Transverse colon (tissue), 4 donors: ENCODE measurements around the gene IL15. TPM values are rescaled to one million over a fixed set of nuclear protein-coding genes. Genes with fewer than 3 reads are reported as not detected.

Source experiments
- DNase-seq: peaks from one replicate; pipeline ENCODE4 v3.0.0-alpha.2; 2019
- H3K27ac ChIP-seq, 4 donors: fragments of 200-600 bp; sonication (generic); 2 replicates each; pipeline ENCODE4 v1.5.1; 2016 to 2018; ENCODE audit warnings: inconsistent platforms in 4 of 4
- H3K27me3 ChIP-seq: fragments of 200-600 bp; sonication (generic); 2 replicates; pipeline ENCODE4 v1.5.1; 2017; ENCODE audit warnings: inconsistent platforms
- H3K36me3 ChIP-seq, 4 donors: fragments of 200-600 bp; sonication (generic); 2 replicates each; pipeline ENCODE4 v1.5.1; 2017 to 2019; ENCODE audit warnings: inconsistent platforms in 4 of 4
- H3K4me1 ChIP-seq, 4 donors: fragments of 200-600 bp; sonication (generic); 2 replicates each; pipeline ENCODE4 v1.5.1; 2017 to 2020; ENCODE audit warnings: inconsistent platforms in 4 of 4
- H3K4me3 ChIP-seq, 4 donors: fragments of 200-600 bp; sonication (generic); 1 replicate in 1 of 4; 2 replicates in 3 of 4; pipeline versions ENCODE4 v1.5.1 to v1.6.1; 2017 to 2019; ENCODE audit warnings: inconsistent platforms in 4 of 4
- H3K9me3 ChIP-seq, 2 donors: fragments of 200-600 bp; sonication (generic); 2 replicates each; pipeline ENCODE4 v1.5.1; 2017 to 2019; ENCODE audit warnings: inconsistent platforms in 2 of 2
- EP300 ChIP-seq: sonication (generic); formaldehyde crosslinking; IDR thresholded peaks from one replicate; pipeline ENCODE4 v1.6.1; 2017; ENCODE audit warnings: antibody characterized with exemption, low read depth
- POLR2A ChIP-seq: fragments of 450-650 bp; IDR thresholded peaks from one replicate; pipeline ENCODE4 v1.6.1; 2016; ENCODE audit warnings: antibody characterized with exemption, mild to moderate bottlenecking, moderate library complexity
- POLR2AphosphoS5 ChIP-seq, 3 donors: sonication (generic); formaldehyde crosslinking; IDR thresholded peaks; one replicate each; pipeline ENCODE4 v1.6.1; 2016; ENCODE audit warnings: antibody characterized with exemption in 3 of 3
- WGBS, 2 donors: methylation state at CpG; one replicate each; pipeline ENCODE4 v1.1.5; 2018; ENCODE audit warnings: low coverage in 1 of 2; 5-methylcytosine and 5-hydroxymethylcytosine counted together
- in situ Hi-C, 4 donors: fragments of 200-750 bp; cut with MboI; loops; one replicate each; pipeline versions ENCODE4 v1.15.0 to v1.15.1; 2017; ENCODE audit warnings: low sequenced_read_pairs in 3 of 4, low pct_ligation_motif_present in 1 of 4, low pct_unique_long_range_greater_than_20kb in 1 of 4
- intact Hi-C: fragments of 100-400 bp; cut with DNase I; formaldehyde crosslinking; loops from one replicate; pipeline ENCODE4 v1.15.1; 2023; ENCODE audit warnings: low total_unique reads
- total RNA-seq, 4 donors: library from RNA; depleted of rRNA; stranded (reverse); fragments of >200 nt; gene quantifications; one replicate each; pipeline ENCODE4 v1.1.0, GENCODE V29; 2016
- TF ChIP-seq, protein P1 (sequence below), 5 experiments: fragments of 200-600 bp in 3 of 5; fragments of 450-650 bp in 2 of 5; sonication (generic) in 3 of 5; IDR thresholded peaks; 1 replicate in 2 of 5; 2 replicates in 3 of 5; pipeline ENCODE4 v1.5.1; 2016 to 2017; ENCODE audit warnings: antibody characterized with exemption in 5 of 5, inconsistent platforms in 3 of 5, mild to moderate bottlenecking in 2 of 5, moderate library complexity in 1 of 5

IL15 gene
- total RNA-seq, 4 donors from 2014 or later: 0.75 to 14.0 (median 5.2) TPM

DNA sequence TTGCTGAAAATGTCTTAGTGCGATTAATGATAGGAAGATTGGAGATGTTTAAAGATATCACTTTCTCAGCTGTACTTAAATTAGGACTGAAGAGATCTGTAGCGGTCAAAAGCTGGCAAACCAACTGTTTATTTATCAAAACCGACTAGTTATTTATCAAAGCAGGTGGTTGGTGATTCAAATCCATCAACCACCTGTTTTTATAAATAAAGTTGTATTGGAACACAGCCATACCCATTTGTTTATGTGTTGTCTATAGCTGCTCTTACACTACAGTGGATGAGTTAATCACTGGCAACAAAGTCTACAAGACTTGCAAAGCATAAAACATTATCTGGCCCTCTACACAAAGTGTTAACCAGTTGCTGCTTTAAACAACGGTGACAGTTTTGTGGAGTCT is 76.8 kb downstream of the IL15 start:
- TF ChIP-seq, protein P1, sequence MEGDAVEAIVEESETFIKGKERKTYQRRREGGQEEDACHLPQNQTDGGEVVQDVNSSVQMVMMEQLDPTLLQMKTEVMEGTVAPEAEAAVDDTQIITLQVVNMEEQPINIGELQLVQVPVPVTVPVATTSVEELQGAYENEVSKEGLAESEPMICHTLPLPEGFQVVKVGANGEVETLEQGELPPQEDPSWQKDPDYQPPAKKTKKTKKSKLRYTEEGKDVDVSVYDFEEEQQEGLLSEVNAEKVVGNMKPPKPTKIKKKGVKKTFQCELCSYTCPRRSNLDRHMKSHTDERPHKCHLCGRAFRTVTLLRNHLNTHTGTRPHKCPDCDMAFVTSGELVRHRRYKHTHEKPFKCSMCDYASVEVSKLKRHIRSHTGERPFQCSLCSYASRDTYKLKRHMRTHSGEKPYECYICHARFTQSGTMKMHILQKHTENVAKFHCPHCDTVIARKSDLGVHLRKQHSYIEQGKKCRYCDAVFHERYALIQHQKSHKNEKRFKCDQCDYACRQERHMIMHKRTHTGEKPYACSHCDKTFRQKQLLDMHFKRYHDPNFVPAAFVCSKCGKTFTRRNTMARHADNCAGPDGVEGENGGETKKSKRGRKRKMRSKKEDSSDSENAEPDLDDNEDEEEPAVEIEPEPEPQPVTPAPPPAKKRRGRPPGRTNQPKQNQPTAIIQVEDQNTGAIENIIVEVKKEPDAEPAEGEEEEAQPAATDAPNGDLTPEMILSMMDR (IDR thresholded peaks at IDR 0.05): no peak
- TF ChIP-seq EP300: no peak
- TF ChIP-seq POLR2A: no peak
- WGBS, 2 donors: 77 to 82% methylated on average over 4 of the region's 4 CpGs
- H3K9me3 ChIP-seq: peaks cover 0 to 3% of the 10 kb centered on the region in 2 donors
- in situ Hi-C loops (no loop called here), intact Hi-C loops (no loop called here)
- H3K27ac ChIP-seq: no peak overlapping the region
- H3K4me3 ChIP-seq: no peak overlapping the region
- no peaks in the 10 kb centered on the region for H3K36me3 ChIP-seq
- no peaks in the 10 kb centered on the region for H3K27me3 ChIP-seq
- no peak for DNase-seq
- H3K4me1 ChIP-seq: no peaks in the 10 kb centered on the region

DNA sequence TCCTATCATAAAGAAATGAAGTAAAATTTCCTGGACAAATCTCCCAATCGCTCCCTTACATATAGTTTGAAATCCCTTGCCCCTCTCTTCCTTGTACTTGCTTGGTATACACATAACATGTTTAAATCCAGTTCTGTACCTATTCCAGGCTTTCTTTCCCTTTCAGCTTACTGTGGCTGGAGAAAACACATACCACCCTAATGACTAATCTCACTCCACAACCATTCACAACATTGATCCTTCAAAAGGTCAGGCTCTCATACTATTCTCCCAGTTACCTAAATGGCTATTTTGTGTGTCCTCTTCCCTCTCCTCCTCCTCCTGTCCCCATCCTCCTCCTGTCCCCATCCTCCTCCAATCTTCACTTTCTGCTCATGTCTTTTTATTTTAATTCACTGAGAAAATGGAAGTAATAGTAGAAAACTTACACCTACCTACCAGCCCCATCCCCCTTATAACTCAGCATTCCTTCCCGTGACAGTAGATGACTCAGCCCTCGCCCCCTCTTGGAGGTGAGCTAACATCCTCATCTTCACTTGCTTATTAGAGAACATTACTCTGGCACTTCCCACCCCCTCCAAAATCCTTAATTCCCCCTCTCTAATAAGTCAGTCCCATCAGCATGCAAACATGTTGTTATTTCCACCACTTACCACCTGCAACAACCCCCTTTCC is 77.5 kb downstream of the IL15 start:
- TF ChIP-seq, protein P1 (IDR thresholded peaks at IDR 0.05): no peak
- TF ChIP-seq EP300: no peak
- no peaks in the 10 kb centered on the region for H3K36me3 ChIP-seq
- in situ Hi-C loops (no loop called here), intact Hi-C loops (no loop called here)
- no peak for DNase-seq
- H3K27ac ChIP-seq: no peak overlapping the region
- no peaks in the 10 kb centered on the region for H3K4me1 ChIP-seq
- no peaks in the 10 kb centered on the region for H3K27me3 ChIP-seq
- WGBS, 2 donors: 85 to 100% methylated on average over 3 of the region's 3 CpGs
- H3K9me3 ChIP-seq: peaks cover 0 to 3% of the 10 kb centered on the region in 2 donors
- no peak overlapping the region for H3K4me3 ChIP-seq

DNA sequence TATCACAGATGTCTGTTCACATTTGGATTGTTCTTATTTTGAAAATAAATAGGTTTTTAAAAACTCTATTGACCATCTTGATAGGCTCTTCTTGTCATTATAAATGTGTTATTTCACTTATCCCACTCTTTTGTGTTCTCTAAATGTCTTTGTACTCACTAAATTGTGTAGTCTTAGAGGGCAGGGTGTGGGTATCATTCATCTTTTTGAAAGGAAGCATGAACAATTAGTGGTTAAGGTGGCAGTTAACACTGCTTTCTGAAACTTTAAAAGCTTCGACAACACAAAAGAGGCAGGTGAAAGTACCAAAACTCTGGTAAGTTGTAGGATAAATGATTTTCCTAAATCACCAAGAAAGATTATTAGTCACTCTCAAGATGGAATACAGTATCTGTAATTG is 83.2 kb downstream of the IL15 start:
- in situ Hi-C loops: no loop called here
- no peak for DNase-seq
- no peak overlapping the region for H3K4me3 ChIP-seq
- intact Hi-C loops: loop anchor here (5.0 kb wide), 1 partner anchor 618 kb away; no protein-coding TSS in a partner anchor
- no peaks in the 10 kb centered on the region for H3K4me1 ChIP-seq
- H3K27ac ChIP-seq: no peak overlapping the region
- WGBS, 2 donors: 88 to 90% methylated on average over 1 of the region's 1 CpG
- TF ChIP-seq POLR2AphosphoS5 (IDR thresholded peaks at IDR 0.05): no peak
- no peak for TF ChIP-seq EP300
- TF ChIP-seq, protein P1 (IDR thresholded peaks at IDR 0.05): no peak
- no peak for TF ChIP-seq POLR2A
- H3K36me3 ChIP-seq: peaks cover 0 to 3% (median 1%) of the 10 kb centered on the region in 4 donors
- peaks cover 0 to 3% of the 10 kb centered on the region in 2 donors for H3K9me3 ChIP-seq
- no peaks in the 10 kb centered on the region for H3K27me3 ChIP-seq

DNA sequence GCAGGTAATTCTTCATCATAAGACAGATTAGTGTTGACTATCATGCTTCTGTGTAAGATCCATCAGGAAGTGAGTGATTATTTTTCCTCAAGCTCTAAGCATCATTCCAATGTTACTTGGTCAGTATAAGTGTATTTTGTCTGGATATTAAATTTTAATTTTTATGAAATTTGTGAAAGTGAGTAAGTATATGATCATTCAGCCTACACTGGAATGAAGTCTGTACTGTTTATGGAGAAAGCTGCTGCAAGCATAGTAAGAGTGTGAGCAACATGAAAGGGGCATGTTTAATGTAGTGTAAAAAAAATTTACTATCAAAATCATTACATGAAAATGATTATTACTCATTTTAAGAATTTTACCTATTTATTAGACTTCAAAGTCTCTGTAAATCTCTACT is 84.8 kb downstream of the IL15 start:
- Histone ChIP-seq H3K27ac (no peak overlapping the region), H3K9me3 (peaks cover 0 to 3% of the 10 kb centered on the region in 2 donors), H3K4me3 (no peak overlapping the region), H3K27me3 (no peaks in the 10 kb centered on the region), H3K4me1 (no peaks in the 10 kb centered on the region), H3K36me3 (peaks cover 0 to 3% (median 1%) of the 10 kb centered on the region in 4 donors)
- intact Hi-C loops (no loop called here), in situ Hi-C loops (no loop called here)
- DNase-seq: no peak
- TF ChIP-seq POLR2A: no peak
- TF ChIP-seq, protein P1 (IDR thresholded peaks at IDR 0.05): no peak
- no peak for TF ChIP-seq EP300
- TF ChIP-seq POLR2AphosphoS5 (IDR thresholded peaks at IDR 0.05): no peak
